Measurements from ENCODE around the gene COMMD1.

DNA sequence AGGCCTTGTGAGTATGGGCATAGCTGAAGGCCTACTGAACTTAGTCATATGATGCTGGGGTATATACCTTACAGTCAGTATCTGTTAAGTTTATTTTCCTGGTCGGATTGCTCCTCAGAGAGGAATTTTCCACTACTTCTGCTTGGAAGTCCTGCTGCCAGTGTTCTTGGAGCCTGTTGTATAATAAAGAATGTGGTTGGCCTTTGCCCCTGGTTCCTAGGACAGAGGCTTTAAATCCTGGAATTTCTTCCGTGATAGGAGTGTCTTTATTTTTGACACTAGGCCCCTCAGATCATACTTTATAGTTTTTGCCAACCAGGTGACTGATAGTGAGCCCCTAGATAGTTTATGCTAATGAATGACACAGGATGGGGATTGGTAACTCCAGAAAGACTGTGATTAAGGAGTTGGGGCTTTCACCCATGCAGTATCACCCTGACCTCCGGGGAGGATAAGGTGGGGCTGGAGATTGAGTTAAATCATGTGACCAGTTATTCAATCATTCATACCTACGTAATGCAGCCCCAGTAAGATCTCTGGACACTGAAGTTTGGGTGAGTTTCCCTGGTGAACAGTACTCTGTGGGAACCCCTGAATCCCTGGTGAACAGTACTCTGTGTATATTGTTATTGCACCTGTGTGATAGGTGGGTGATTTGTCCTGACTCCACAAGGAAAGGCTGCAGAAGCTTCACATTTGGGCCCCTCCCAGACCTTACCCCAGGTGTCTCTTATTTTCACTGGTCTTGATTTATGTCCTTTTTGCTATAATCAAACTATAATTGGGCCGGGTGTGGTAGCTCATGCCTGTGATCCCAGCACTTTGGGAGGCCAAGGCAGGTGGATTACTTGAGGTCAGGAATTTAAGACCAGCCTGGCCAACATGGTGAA lies 56.9 kb downstream of the COMMD1 start:
- TF ChIP-seq REST (IDR thresholded peaks at IDR 0.05; ENCODE audit: insufficient read depth in 1 of 2, low read depth in 2 of 2, low read length in 2 of 2) (no peak), TAF1 (IDR thresholded peaks at IDR 0.05; ENCODE audit: borderline replicate concordance, insufficient read depth, low read length) (no peak), POLR2AphosphoS5 (IDR thresholded peaks at IDR 0.05; ENCODE audit: low read depth, low read length) (no peak), SIN3A (IDR thresholded peaks at IDR 0.05; ENCODE audit: borderline replicate concordance, insufficient read depth, low read length) (no peak), FOXP2 (optimal IDR thresholded peaks at IDR 0.05; ENCODE audit: borderline replicate concordance, extremely low read depth, extremely low read length, insufficient read depth) (no peak)
